NCI-H226 (cell line): ENCODE results near the gene ATP6V1A.

ENCODE experiments used
- DNase-seq: peaks from one replicate; pipeline ENCODE4 v3.0.0-alpha.2; 2015

ATP6V1A gene

GRCh38 chr3:113747283-113748046 lies 630 bp downstream of the ATP6V1A start:
- no peak for DNase-seq

GRCh38 chr3:113751141-113751540 lies 4.3 kb downstream of the ATP6V1A start:
- no peak for DNase-seq

GRCh38 chr3:113753376-113753985 lies 6.6 kb downstream of the ATP6V1A start:
- DNase-seq, result no peak

- no peak for DNase-seq
Observed at GRCh38 chr3:113754494-113755159, 7.8 kb downstream of the ATP6V1A start.

- peak; percentile 86 for DNase-seq
Observed at GRCh38 chr3:113758389-113759024, 11.7 kb downstream of the ATP6V1A start.

- no peak for DNase-seq
Observed at GRCh38 chr3:113764698-113765097, 17.9 kb downstream of the ATP6V1A start.

GRCh38 chr3:113769551-113769950 lies 22.7 kb downstream of the ATP6V1A start:
- peak; percentile 44 for DNase-seq

- DNase-seq, result no peak
Observed at GRCh38 chr3:113771993-113772392, 25.2 kb downstream of the ATP6V1A start.

- no peak for DNase-seq
Observed at GRCh38 chr3:113773381-113773780, 26.5 kb downstream of the ATP6V1A start.

- DNase-seq, result no peak
Observed at GRCh38 chr3:113775516-113775915, 28.7 kb downstream of the ATP6V1A start.

- no peak for DNase-seq
Observed at GRCh38 chr3:113776564-113776963, 29.7 kb downstream of the ATP6V1A start.

GRCh38 chr3:113783463-113783862 lies 36.6 kb downstream of the ATP6V1A start:
- peak; percentile 93 for DNase-seq

- no peak for DNase-seq
Observed at GRCh38 chr3:113783980-113784379, 37.1 kb downstream of the ATP6V1A start.

GRCh38 chr3:113791381-113791780 lies 44.5 kb downstream of the ATP6V1A start:
- no peak for DNase-seq

- DNase-seq, result no peak
Observed at GRCh38 chr3:113794526-113794925, 47.7 kb downstream of the ATP6V1A start.

- no peak for DNase-seq
Observed at GRCh38 chr3:113795693-113796092, 48.9 kb downstream of the ATP6V1A start.

- DNase-seq, result no peak
Observed at GRCh38 chr3:113802795-113803455, 56.1 kb downstream of the ATP6V1A start.

GRCh38 chr3:113804661-113805060 lies 57.8 kb downstream of the ATP6V1A start:
- no peak for DNase-seq

- DNase-seq, result no peak
Observed at GRCh38 chr3:113805249-113805648, 58.4 kb downstream of the ATP6V1A start.

GRCh38 chr3:113812854-113813253 lies 66.0 kb downstream of the ATP6V1A start:
- no peak for DNase-seq

- DNase-seq, result no peak
Observed at GRCh38 chr3:113819866-113820265, 73.0 kb downstream of the ATP6V1A start.

GRCh38 chr3:113825090-113825489 lies 78.3 kb downstream of the ATP6V1A start:
- peak; percentile 20 for DNase-seq

GRCh38 chr3:113828600-113828999 lies 81.8 kb downstream of the ATP6V1A start:
- DNase-seq, result no peak
